Cardiac muscle cell (in vitro differentiated cells and primary cell): ENCODE data around the gene TRAF6. TPM values are rescaled to one million over a fixed set of nuclear protein-coding genes. Genes with fewer than 3 reads are reported as not detected.

Experiments
- DNase-seq, 2 donors: peaks; one replicate each; pipeline versions ENCODE4 v3.0.0 to v3.0.0-alpha.2; 2010 to 2017; ENCODE audit warnings: low read depth in 1 of 2, low spot score in 1 of 2
- H3K27ac ChIP-seq: fragments of 200-600 bp; sonication (generic); 2 replicates; pipeline ENCODE4 v1.5.1; 2016
- H3K27me3 ChIP-seq: fragments of 200-600 bp; sonication (generic); 2 replicates; pipeline ENCODE4 v1.6.0; 2016; ENCODE audit warnings: control low read depth
- H3K36me3 ChIP-seq: fragments of 200-600 bp; sonication (generic); 2 replicates; pipeline ENCODE4 v1.5.1; 2016; ENCODE audit warnings: control low read depth
- H3K4me1 ChIP-seq: fragments of 200-600 bp; sonication (generic); 2 replicates; pipeline ENCODE4 v1.8.1; 2017; ENCODE audit warnings: low read depth, mild to moderate bottlenecking, mixed run types
- H3K4me3 ChIP-seq: fragments of 200-600 bp; sonication (generic); 2 replicates; pipeline ENCODE4 v1.5.1; 2016; ENCODE audit warnings: mild to moderate bottlenecking
- H3K9me3 ChIP-seq: fragments of 200-600 bp; sonication (generic); 2 replicates; pipeline ENCODE4 v1.5.1; 2017; ENCODE audit warnings: low read depth, mild to moderate bottlenecking, control low read depth
- polyA plus RNA-seq: library from polyadenylated mRNA; unstranded; fragments of >200 nt; fragmentation: Nextera tagmentation; extraction: Ambion mirVana; gene quantifications from 2 replicates; pipeline ENCODE4 v1.2.1, GENCODE V29; 2016
- total RNA-seq: library from RNA; depleted of rRNA; stranded (reverse); fragments of >200 nt; gene quantifications from 2 replicates; pipeline ENCODE4 v1.2.3, GENCODE V29; 2016
- TF ChIP-seq, protein P1 (sequence below): IDR thresholded peaks from 2 replicates; pipeline ENCODE4 v1.5.1; 2012; ENCODE audit warnings: low read depth, mild to moderate bottlenecking, low read length

Gene TRAF6
- total and polyA plus RNA-seq, 2 experiments from 2014 or later, result 6.6 to 11.6 TPM

DNA sequence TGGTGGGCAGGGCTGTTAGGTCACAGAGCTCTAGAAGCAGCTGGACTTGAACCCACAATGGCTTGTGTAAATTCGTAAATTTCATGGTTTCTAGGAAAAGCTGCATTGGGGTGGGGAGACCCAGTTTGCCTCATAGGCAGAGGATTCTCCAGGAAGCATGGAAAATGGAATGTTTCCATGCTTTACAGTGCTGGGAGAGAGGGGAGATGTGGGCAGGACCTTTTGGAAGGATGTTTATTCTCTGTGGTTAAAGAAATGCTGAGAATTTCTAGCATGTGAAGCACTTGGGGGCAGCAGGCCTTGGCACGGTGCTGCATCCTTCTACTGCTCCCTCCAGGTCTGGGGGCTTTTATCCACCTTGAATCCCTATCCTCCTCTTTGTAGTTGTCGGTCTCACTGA lies 46.3 kb downstream of the TRAF6 start:
- no peaks in the 10 kb centered on the region for H3K27me3 ChIP-seq

GRCh38 chr11:36462321-36462720 lies 47.8 kb downstream of the TRAF6 start:
- Histone ChIP-seq H3K36me3 (no peaks in the 10 kb centered on the region), H3K27ac (no peak overlapping the region), H3K4me3 (no peak overlapping the region), H3K27me3 (no peaks in the 10 kb centered on the region), H3K4me1 (no peaks in the 10 kb centered on the region), H3K9me3 (no peaks in the 10 kb centered on the region)
- DNase-seq, result no peak
- TF ChIP-seq, protein P1, sequence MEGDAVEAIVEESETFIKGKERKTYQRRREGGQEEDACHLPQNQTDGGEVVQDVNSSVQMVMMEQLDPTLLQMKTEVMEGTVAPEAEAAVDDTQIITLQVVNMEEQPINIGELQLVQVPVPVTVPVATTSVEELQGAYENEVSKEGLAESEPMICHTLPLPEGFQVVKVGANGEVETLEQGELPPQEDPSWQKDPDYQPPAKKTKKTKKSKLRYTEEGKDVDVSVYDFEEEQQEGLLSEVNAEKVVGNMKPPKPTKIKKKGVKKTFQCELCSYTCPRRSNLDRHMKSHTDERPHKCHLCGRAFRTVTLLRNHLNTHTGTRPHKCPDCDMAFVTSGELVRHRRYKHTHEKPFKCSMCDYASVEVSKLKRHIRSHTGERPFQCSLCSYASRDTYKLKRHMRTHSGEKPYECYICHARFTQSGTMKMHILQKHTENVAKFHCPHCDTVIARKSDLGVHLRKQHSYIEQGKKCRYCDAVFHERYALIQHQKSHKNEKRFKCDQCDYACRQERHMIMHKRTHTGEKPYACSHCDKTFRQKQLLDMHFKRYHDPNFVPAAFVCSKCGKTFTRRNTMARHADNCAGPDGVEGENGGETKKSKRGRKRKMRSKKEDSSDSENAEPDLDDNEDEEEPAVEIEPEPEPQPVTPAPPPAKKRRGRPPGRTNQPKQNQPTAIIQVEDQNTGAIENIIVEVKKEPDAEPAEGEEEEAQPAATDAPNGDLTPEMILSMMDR, result no peak

More for the DNA sequence above, 46.3 kb downstream of the TRAF6 start:
- H3K27ac ChIP-seq, result no peak overlapping the region
- no peaks in the 10 kb centered on the region for H3K9me3 ChIP-seq
- peak in 1 of 2 donors; percentile 40 for DNase-seq
- no peak overlapping the region for H3K4me3 ChIP-seq
- TF ChIP-seq, protein P1, result no peak
- no peaks in the 10 kb centered on the region for H3K4me1 ChIP-seq
- H3K36me3 ChIP-seq, result no peaks in the 10 kb centered on the region

DNA sequence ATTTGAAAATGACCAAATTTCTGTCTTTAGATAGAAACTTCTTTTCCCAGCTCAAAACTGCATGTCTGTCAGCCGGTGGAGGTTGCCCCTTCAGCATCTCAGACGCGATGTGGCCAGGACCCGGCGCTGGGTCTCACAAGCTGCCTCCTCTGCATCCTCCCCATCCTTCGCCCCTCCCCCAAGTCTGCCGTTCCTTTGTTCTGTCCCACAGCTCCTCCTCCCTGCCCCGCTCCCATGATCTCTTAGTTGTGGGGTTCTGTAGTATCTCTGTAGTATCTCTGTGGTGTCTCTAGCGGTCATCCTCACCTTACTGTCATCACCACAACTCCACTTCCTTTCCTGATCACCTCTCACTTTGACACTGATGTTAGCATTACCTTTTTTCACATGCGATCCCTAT lies 49.9 kb downstream of the TRAF6 start:
- no peak for DNase-seq
- Histone ChIP-seq H3K4me3 (no peak overlapping the region), H3K27me3 (no peaks in the 10 kb centered on the region), H3K27ac (no peak overlapping the region), H3K9me3 (no peaks in the 10 kb centered on the region), H3K4me1 (no peaks in the 10 kb centered on the region), H3K36me3 (no peaks in the 10 kb centered on the region)
- TF ChIP-seq, protein P1, result no peak

DNA sequence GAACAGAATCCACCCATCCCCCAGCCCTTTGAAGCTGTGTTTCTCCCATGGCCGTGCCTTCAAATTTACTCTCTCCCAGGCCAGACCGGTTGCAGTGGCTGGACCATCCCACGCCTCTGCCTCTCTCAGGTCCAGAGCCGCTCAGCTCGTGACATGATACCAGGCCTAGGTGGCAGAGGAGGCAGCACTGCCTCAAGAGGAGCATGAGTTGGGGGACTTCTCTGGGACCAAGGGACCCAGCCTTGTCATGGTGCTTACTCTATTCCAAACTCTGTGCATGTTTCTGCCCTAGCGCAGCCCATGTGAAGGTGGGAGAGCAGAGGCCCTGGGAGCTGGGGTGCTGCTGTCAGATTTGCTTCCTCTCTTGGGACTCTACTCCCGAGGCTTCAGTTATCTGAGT lies 51.0 kb downstream of the TRAF6 start:
- Histone ChIP-seq H3K9me3 (no peaks in the 10 kb centered on the region), H3K36me3 (no peaks in the 10 kb centered on the region), H3K4me3 (no peak overlapping the region), H3K27me3 (no peaks in the 10 kb centered on the region), H3K4me1 (no peaks in the 10 kb centered on the region), H3K27ac (no peak overlapping the region)
- DNase-seq, result no peak
- TF ChIP-seq, protein P1, result no peak

- DNase-seq, result no peak
Measured at GRCh38 chr11:36458129-36458915, 51.8 kb downstream of the TRAF6 start.

More at GRCh38 chr11:36458129-36458915, 51.8 kb downstream of the TRAF6 start:
- H3K27ac ChIP-seq, result no peak overlapping the region
- H3K4me3 ChIP-seq, result no peak overlapping the region
- H3K27me3 ChIP-seq, result no peaks in the 10 kb centered on the region
- no peaks in the 10 kb centered on the region for H3K4me1 ChIP-seq
- H3K9me3 ChIP-seq, result no peaks in the 10 kb centered on the region
- H3K36me3 ChIP-seq, result no peaks in the 10 kb centered on the region
- TF ChIP-seq, protein P1, result no peak
